Neuronal stem cell (in vitro differentiated cells): Measurements from ENCODE around the gene OR5T1. TPM values are rescaled to one million over a fixed set of nuclear protein-coding genes. Genes with fewer than 3 reads are reported as not detected.

Experiments
- DNase-seq: peaks from one replicate; pipeline ENCODE4 v3.0.0-alpha.2; 2013; ENCODE audit warnings: low spot score
- H2AFZ ChIP-seq: one replicate; pipeline ENCODE4 v1.6.1; 2013; ENCODE audit warnings: mild to moderate bottlenecking, low read length, inconsistent platforms
- H2AK5ac ChIP-seq: 2 replicates; pipeline ENCODE4 v1.6.1; 2013; ENCODE audit warnings: low read depth, mild to moderate bottlenecking, inconsistent platforms, low read length, moderate library complexity, mixed read lengths
- H2BK120ac ChIP-seq: 2 replicates; pipeline ENCODE4 v1.6.1; 2013; ENCODE audit warnings: low read depth, mild to moderate bottlenecking, inconsistent platforms, low read length, moderate library complexity, mixed read lengths
- H2BK12ac ChIP-seq: one replicate; pipeline ENCODE4 v1.6.1; 2013; ENCODE audit warnings: low read length, inconsistent platforms
- H2BK15ac ChIP-seq: 2 replicates; pipeline ENCODE4 v1.6.1; 2013; ENCODE audit warnings: mild to moderate bottlenecking, low read length, inconsistent platforms, mixed read lengths
- H2BK5ac ChIP-seq: one replicate; pipeline ENCODE4 v1.6.1; 2013; ENCODE audit warnings: inconsistent platforms, mild to moderate bottlenecking, low read length, moderate library complexity
- H3K14ac ChIP-seq: one replicate; pipeline ENCODE4 v1.6.1; 2013; ENCODE audit warnings: low read length, inconsistent platforms
- H3K18ac ChIP-seq: 2 replicates; pipeline ENCODE4 v1.6.1; 2013; ENCODE audit warnings: low read length, inconsistent platforms
- H3K23ac ChIP-seq: 2 replicates; pipeline ENCODE4 v1.6.1; 2013; ENCODE audit warnings: low read depth, mild to moderate bottlenecking, mixed read lengths, low read length, inconsistent platforms; ENCODE audit not compliant: poor library complexity
- H3K27ac ChIP-seq: replicated peaks from 3 replicates; pipeline ENCODE4 v1.5.1; 2013; ENCODE audit warnings: low read length, inconsistent platforms
- H3K27me3 ChIP-seq, 3 experiments: 2 replicates each; pipeline ENCODE4 v1.6.1; 2013; ENCODE audit warnings: low read length in 3 of 3, mild to moderate bottlenecking in 2 of 3, inconsistent platforms in 1 of 3, low read depth in 1 of 3, mixed read lengths in 1 of 3, moderate library complexity in 1 of 3; ENCODE audit not compliant: control insufficient read depth in 3 of 3, insufficient read depth in 3 of 3
- H3K36me3 ChIP-seq, 2 donors: replicated peaks in 1 of 2; 2 replicates each; pipeline ENCODE4 v1.6.1; 2013; ENCODE audit warnings: low read length in 2 of 2; ENCODE audit not compliant: control insufficient read depth in 2 of 2, insufficient read depth in 2 of 2
- H3K4ac ChIP-seq: 2 replicates; pipeline ENCODE4 v1.6.1; 2013; ENCODE audit warnings: inconsistent platforms, mild to moderate bottlenecking, low read length, moderate library complexity
- H3K4me1 ChIP-seq, 2 donors: 1 replicate in 1 of 2; 2 replicates in 1 of 2; pipeline ENCODE4 v1.6.1; 2013; ENCODE audit warnings: low read length in 2 of 2, low read depth in 1 of 2; ENCODE audit not compliant: control insufficient read depth in 2 of 2, insufficient read depth in 1 of 2
- H3K4me2 ChIP-seq: one replicate; pipeline ENCODE4 v1.6.1; 2013; ENCODE audit warnings: mild to moderate bottlenecking, low read length, inconsistent platforms; ENCODE audit not compliant: insufficient read depth, poor library complexity, severe bottlenecking
- H3K4me3 ChIP-seq, 2 donors: 2 replicates each; pipeline ENCODE4 v1.5.1; 2013; ENCODE audit warnings: low read length in 2 of 2, mild to moderate bottlenecking in 2 of 2, inconsistent platforms in 1 of 2, moderate library complexity in 1 of 2
- H3K79me1 ChIP-seq: one replicate; pipeline ENCODE4 v1.6.1; 2013; ENCODE audit warnings: low read depth, mild to moderate bottlenecking, inconsistent platforms, low read length, moderate library complexity
- H3K9ac ChIP-seq: one replicate; pipeline ENCODE4 v1.6.1; 2013; ENCODE audit warnings: mild to moderate bottlenecking, low read depth, low read length, inconsistent platforms; ENCODE audit not compliant: poor library complexity
- H3K9me3 ChIP-seq, 2 donors: replicated peaks in 1 of 2; 2 replicates each; pipeline versions ENCODE3 to v1.6.1; 2013; ENCODE audit warnings: low read length in 2 of 2, mild to moderate bottlenecking in 2 of 2, inconsistent platforms in 1 of 2, low read depth in 1 of 2, mixed read lengths in 1 of 2, moderate library complexity in 1 of 2; ENCODE audit not compliant: control insufficient read depth in 2 of 2, insufficient read depth in 1 of 2
- H4K8ac ChIP-seq: one replicate; pipeline ENCODE4 v1.6.1; 2013; ENCODE audit warnings: low read depth, mild to moderate bottlenecking, inconsistent platforms, low read length, moderate library complexity
- H4K91ac ChIP-seq: one replicate; pipeline ENCODE4 v1.6.1; 2013; ENCODE audit warnings: low read length, low read depth, mild to moderate bottlenecking, inconsistent platforms; ENCODE audit not compliant: poor library complexity
- WGBS, 2 donors: extraction: QIAGEN DNeasy Blood & Tissue Kit; methylation state at CpG; one replicate each; pipeline ENCODE4 v1.1.7; 2013; ENCODE audit warnings: missing lambda C conversion rate in 2 of 2, mixed read lengths in 1 of 2; ENCODE audit not compliant: insufficient read length in 2 of 2, insufficient replicate concordance in 1 of 2; ENCODE audit errors: extremely low coverage in 2 of 2; 5-methylcytosine and 5-hydroxymethylcytosine counted together
- polyA plus RNA-seq, 2 experiments: library from polyadenylated mRNA; stranded (reverse); fragments of 200-250 nt; gene quantifications; one replicate each; pipeline ENCODE4 v1.2.3, GENCODE V29; 2013

The OR5T1 gene
- not detected for polyA plus RNA-seq (2013, experiment 1 of 2)
- polyA plus RNA-seq (2013, experiment 2 of 2): not detected

GRCh38 chr11:56273854-56274253, at the start of gene OR5T1:
Gene OR5T1, plus strand, starts transcription at chr11:56274154. Its CDS starts 1,485 bp downstream, at chr11:56275639.
- Histone ChIP-seq H2AK5ac (no peak within 1 kb of the TSS), H4K8ac (no peak within 1 kb of the TSS), H2BK120ac (no peak within 1 kb of the TSS), H3K4me3 (no peak within 1 kb of the TSS), H3K4me1 (no peaks in the 10 kb centered on the region), H3K9me3 (no peaks in the 10 kb centered on the region), H3K4ac (no peak within 1 kb of the TSS), H2BK15ac (no peak within 1 kb of the TSS), H3K14ac (no peak within 1 kb of the TSS), H2BK5ac (no peak within 1 kb of the TSS), H2AFZ (no peak within 1 kb of the TSS), H3K9ac (no peak within 1 kb of the TSS), H3K79me1 (no peaks in the 10 kb centered on the region), H2BK12ac (no peak within 1 kb of the TSS), H3K36me3 (no peaks in the 10 kb centered on the region), H3K27ac (no peak within 1 kb of the TSS), H3K18ac (no peak within 1 kb of the TSS), H3K4me2 (no peak within 1 kb of the TSS), H4K91ac (no peak within 1 kb of the TSS), H3K23ac (no peak within 1 kb of the TSS), H3K27me3 (no peaks in the 10 kb centered on the region)
- DNase-seq: no peak

GRCh38 chr11:56234155-56234554, 39.8 kb upstream of the OR5T1 start, which contains the start of gene OR5T2:
Gene OR5T2, minus strand, starts transcription at chr11:56234255. Its CDS starts 1,193 bp downstream, at chr11:56233062.
- H3K9ac ChIP-seq: no peak within 1 kb of the TSS
- no peak within 1 kb of the TSS for H2AFZ ChIP-seq
- no peaks in the 10 kb centered on the region for H3K27me3 ChIP-seq
- H3K27ac ChIP-seq: no peak within 1 kb of the TSS
- no peak within 1 kb of the TSS for H4K8ac ChIP-seq
- H2BK5ac ChIP-seq: no peak within 1 kb of the TSS
- no peaks in the 10 kb centered on the region for H3K4me1 ChIP-seq
- WGBS, 2 donors: no CpG with 5 or more reads among the region's 1 CpG
- H4K91ac ChIP-seq: no peak within 1 kb of the TSS
- H2AK5ac ChIP-seq: no peak within 1 kb of the TSS
- H3K4me3 ChIP-seq: no peak within 1 kb of the TSS
- H3K79me1 ChIP-seq: no peaks in the 10 kb centered on the region
- H3K23ac ChIP-seq: no peak within 1 kb of the TSS
- no peak within 1 kb of the TSS for H2BK120ac ChIP-seq
- H2BK15ac ChIP-seq: no peak within 1 kb of the TSS
- H3K36me3 ChIP-seq: no peaks in the 10 kb centered on the region
- H2BK12ac ChIP-seq: no peak within 1 kb of the TSS
- no peak for DNase-seq
- no peak within 1 kb of the TSS for H3K4ac ChIP-seq
- H3K18ac ChIP-seq: no peak within 1 kb of the TSS
- no peak within 1 kb of the TSS for H3K14ac ChIP-seq
- no peak within 1 kb of the TSS for H3K4me2 ChIP-seq
- no peaks in the 10 kb centered on the region for H3K9me3 ChIP-seq

GRCh38 chr11:56251954-56252353, 22.0 kb upstream of the OR5T1 start, which contains the start of gene OR5T3:
Gene OR5T3, plus strand, starts transcription at chr11:56252254. Its CDS starts 0 bp downstream, at chr11:56252254.
- H3K27ac ChIP-seq: no peak within 1 kb of the TSS
- no peak within 1 kb of the TSS for H3K14ac ChIP-seq
- H3K4ac ChIP-seq: no peak within 1 kb of the TSS
- no peak within 1 kb of the TSS for H2BK15ac ChIP-seq
- no peak within 1 kb of the TSS for H2BK120ac ChIP-seq
- H3K18ac ChIP-seq: no peak within 1 kb of the TSS
- no peak within 1 kb of the TSS for H2BK12ac ChIP-seq
- no peak within 1 kb of the TSS for H3K4me2 ChIP-seq
- no peak for DNase-seq
- H2AK5ac ChIP-seq: no peak within 1 kb of the TSS
- H3K4me3 ChIP-seq: no peak within 1 kb of the TSS
- no peaks in the 10 kb centered on the region for H3K4me1 ChIP-seq
- no peak within 1 kb of the TSS for H4K91ac ChIP-seq
- no peaks in the 10 kb centered on the region for H3K27me3 ChIP-seq
- H3K79me1 ChIP-seq: no peaks in the 10 kb centered on the region
- no peaks in the 10 kb centered on the region for H3K36me3 ChIP-seq
- no peak within 1 kb of the TSS for H4K8ac ChIP-seq
- no peak within 1 kb of the TSS for H2AFZ ChIP-seq
- no peak within 1 kb of the TSS for H2BK5ac ChIP-seq
- no peaks in the 10 kb centered on the region for H3K9me3 ChIP-seq
- H3K9ac ChIP-seq: no peak within 1 kb of the TSS
- no peak within 1 kb of the TSS for H3K23ac ChIP-seq

- no peak for DNase-seq
- Histone ChIP-seq H3K27me3 (no peaks in the 10 kb centered on the region), H3K4me1 (no peaks in the 10 kb centered on the region), H4K91ac (no peak overlapping the region), H3K36me3 (no peaks in the 10 kb centered on the region), H3K79me1 (no peaks in the 10 kb centered on the region), H3K9me3 (peaks cover 0 to 1% of the 10 kb centered on the region in 2 donors), H4K8ac (no peak overlapping the region), H3K4me3 (no peak overlapping the region), H2AFZ (no peak overlapping the region), H2BK15ac (no peak overlapping the region), H2BK12ac (no peak overlapping the region), H3K14ac (no peak overlapping the region), H2BK120ac (no peak overlapping the region), H3K23ac (no peak overlapping the region), H2AK5ac (no peak overlapping the region), H3K18ac (no peak overlapping the region), H3K4me2 (no peak overlapping the region), H3K27ac (no peak overlapping the region), H3K4ac (no peak overlapping the region), H3K9ac (no peak overlapping the region), H2BK5ac (no peak overlapping the region)
- WGBS, 2 donors: no CpG with 5 or more reads among the region's 3 CpGs
Measured at GRCh38 chr11:56271092-56271491, 2.9 kb upstream of the OR5T1 start.
